Vagina (tissue), 2 donors: Measurements from ENCODE around the gene DDX46.

ENCODE experiments used
- CTCF ChIP-seq, 3 experiments: fragments of 450-650 bp in 2 of 3; fragments of 200-600 bp in 1 of 3; sonication (generic) in 1 of 3; IDR thresholded peaks; one replicate each; pipeline ENCODE4 v1.5.1; 2017 to 2019; ENCODE audit warnings: antibody characterized with exemption in 3 of 3, mild to moderate bottlenecking in 2 of 3, moderate library complexity in 2 of 3
- POLR2A ChIP-seq, 2 donors: fragments of 450-650 bp; IDR thresholded peaks; one replicate each; pipeline ENCODE4 v1.6.1; 2017; ENCODE audit warnings: antibody characterized with exemption in 2 of 2, mild to moderate bottlenecking in 2 of 2, moderate library complexity in 2 of 2
- POLR2AphosphoS5 ChIP-seq, 2 donors: sonication (generic); formaldehyde crosslinking; IDR thresholded peaks; one replicate each; pipeline ENCODE4 v1.9.0; 2017; ENCODE audit warnings: antibody characterized with exemption in 2 of 2, mild to moderate bottlenecking in 2 of 2, low read depth in 1 of 2; ENCODE audit not compliant: insufficient read depth in 1 of 2

GRCh38 chr5:134851307-134851923, 92.8 kb downstream of the DDX46 start:
- TF ChIP-seq POLR2A (IDR thresholded peaks at IDR 0.05) (no peak), CTCF (IDR thresholded peaks at IDR 0.05) (no peak), POLR2AphosphoS5 (IDR thresholded peaks at IDR 0.05; ENCODE audit: insufficient read depth in 1 of 2, low read depth in 1 of 2) (no peak)
